ENCODE measurements around the gene ACLY.
"Not testable (repeated sequence)": the region's sequence is repeated elsewhere in the genome, so short reads cannot be mapped to it uniquely, and the experiment has no call there.

Gene ACLY

DNA sequence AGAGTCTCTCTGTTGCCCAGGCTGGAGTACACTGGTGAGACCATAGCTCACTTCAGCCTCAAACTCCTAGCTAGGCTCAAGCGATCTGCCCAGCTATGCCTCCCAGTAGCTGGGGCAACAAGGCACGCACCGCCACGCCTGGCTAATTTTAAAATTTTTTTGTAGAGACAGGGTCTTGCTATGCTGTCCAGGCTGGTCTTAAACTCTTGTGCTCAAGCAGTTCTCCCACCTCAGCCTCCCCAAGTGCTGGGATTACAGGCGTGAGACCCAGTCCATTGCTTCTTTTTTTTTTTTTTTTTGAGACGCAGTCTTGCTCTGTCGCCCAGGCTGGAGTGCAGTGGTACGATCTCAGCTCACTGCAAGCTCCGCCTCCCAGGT lies 44.5 kb downstream of the ACLY start:
- in situ Hi-C loops (cut with HindIII; ENCODE audit: low sequenced_read_pairs): not testable (repeated sequence)

DNA sequence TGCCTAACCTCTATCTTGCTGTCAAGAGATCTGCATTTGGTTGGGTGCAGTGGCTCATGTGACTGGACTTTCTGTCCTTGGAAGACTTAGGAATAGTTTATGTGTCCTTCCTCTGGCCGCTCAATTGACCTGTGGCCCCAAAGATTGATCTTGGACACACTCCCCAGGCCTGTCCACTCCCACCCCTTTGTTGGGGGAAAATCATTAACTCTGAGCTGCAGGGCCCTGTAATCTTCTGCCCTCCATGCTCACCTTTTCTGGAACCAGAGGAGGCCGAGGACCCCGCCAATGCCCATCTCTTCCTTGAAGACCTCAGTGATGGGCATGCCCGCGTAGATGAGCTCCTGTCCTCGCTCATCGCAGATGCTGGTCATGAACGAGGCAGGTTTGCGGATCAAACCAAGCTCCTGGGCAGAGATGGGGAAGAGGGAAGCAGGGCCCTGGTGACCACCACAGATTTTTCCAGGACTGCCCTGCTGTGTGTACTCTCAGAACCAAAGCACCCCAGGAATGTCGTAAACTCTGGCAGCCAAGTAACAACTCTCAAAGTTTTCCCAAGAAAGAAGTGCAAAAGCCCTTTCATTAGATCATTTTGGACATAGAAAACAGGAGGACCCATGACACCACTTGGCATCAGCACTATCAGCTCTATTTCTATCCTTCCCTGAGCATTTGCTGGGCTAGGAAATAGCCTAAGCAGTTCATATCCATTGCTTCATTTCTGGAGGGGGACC lies 45.0 kb downstream of the ACLY start:
- in situ Hi-C loops (cut with HindIII; ENCODE audit: low sequenced_read_pairs): no loop called here

DNA sequence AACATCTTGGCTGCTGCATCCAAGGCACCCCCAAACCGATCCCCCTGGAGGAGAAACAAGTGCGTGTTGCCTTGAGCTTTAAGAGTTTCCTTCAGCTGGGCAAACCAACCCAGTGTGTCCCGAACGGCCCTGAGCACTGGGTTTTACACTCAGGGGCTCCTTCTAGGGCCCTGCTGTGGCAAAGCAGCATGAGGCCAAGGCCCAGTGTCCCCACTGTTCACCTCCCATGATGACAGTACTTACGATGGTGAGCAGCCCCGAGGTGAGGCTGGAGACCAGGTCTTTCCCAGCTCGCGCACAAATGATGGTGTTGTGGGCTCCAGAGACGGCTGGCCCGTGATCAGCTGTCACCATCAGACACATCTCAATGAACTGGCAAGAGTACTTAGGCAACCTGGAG lies 47.0 kb downstream of the ACLY start:
- in situ Hi-C loops (cut with HindIII; ENCODE audit: low sequenced_read_pairs): no loop called here

DNA sequence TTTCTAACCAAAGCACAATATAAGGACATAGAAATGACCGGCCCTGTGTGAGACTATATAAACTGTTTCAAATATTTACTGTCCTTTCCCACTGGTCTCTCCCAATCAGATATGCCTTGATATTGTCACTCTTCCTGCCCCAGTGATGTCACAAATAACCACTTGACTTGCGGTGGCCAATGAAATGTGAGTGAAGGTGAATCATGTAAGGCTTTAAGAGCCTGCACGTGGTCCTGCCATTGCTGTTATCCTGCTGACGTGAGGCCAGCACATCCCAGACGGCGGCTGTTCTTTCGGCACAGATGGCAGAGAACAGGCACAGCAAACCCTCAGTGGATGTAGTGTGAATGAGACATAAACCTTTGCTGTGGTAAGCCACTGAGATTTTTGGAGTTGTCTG lies 48.1 kb downstream of the ACLY start:
- in situ Hi-C loops (cut with HindIII; ENCODE audit: low sequenced_read_pairs): no loop called here

DNA sequence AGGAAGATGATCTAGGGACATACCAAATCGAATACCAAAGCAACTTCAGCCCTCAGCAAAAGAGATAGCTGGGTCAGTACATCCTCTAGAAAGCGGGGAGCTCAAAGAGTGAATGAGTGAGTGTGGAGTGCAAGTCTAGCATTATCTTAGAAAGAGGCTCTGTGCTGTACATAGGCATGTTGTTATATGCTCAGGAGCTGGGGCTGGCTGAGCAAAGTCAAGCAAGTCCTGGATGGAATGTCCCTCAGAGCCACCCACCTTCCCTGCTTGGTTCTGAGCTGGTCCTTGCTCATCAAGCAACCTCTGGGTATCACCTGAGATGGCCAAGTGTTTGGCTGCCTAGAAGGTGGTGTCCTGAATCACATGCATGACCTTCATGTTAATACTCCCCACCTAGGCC lies 48.7 kb downstream of the ACLY start:
- in situ Hi-C loops (cut with HindIII; ENCODE audit: low sequenced_read_pairs): no loop called here

DNA sequence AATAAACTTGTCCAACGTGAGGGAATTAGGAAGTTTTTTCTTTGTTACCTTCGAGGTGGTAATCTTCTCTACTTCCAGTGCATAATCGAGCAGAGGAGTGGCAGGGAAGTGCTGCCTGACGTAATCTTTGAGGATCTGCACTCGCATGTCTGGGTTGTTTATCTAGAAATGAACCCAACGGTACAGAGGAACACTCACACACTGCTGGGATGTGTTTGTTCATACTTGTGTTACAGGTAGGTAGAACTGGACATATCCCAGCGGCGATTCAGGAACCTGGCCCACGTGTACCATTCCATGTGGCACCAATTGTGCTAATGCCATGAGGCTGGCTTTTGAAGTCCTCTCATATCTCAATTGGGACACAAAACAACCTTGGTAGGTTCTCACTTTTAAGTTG lies 49.3 kb downstream of the ACLY start:
- in situ Hi-C loops (cut with HindIII; ENCODE audit: low sequenced_read_pairs): no loop called here

DNA sequence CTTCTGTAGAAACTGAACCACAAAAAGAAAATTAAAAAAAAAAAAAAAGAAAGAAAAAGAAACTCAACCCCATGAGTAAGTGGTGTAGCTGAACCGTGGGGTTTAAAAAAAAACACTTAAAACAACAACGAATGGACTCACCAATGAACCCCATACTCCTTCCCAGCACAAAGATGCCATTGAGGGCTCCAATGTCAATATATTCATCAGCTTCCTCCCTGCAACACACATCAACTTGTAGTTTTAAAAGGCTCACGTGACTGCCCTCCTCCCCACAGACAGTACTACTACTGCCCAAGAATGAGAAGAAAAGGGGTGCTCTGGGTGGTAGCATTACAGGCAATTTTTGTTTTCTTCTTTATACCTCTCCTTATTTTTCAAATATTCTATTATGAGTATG lies 50.2 kb downstream of the ACLY start:
- in situ Hi-C loops (cut with HindIII; ENCODE audit: low sequenced_read_pairs): no loop called here

DNA sequence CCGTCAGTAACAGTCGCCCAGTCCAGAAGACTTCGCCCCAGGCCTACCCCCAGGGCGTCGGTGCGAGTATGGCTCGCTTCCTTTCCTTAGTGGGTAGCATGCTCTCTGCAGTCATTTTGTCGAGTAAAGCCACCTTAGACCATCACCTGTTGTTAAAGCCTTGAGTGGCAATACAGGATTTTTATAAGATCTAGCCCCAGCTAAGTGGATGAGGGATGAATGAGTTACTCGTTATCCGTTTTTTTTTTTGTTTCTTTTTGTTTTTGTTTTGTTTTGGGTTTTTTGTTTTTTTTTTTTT lies 53.2 kb downstream of the ACLY start:
- in situ Hi-C loops (cut with HindIII; ENCODE audit: low sequenced_read_pairs): no loop called here

DNA sequence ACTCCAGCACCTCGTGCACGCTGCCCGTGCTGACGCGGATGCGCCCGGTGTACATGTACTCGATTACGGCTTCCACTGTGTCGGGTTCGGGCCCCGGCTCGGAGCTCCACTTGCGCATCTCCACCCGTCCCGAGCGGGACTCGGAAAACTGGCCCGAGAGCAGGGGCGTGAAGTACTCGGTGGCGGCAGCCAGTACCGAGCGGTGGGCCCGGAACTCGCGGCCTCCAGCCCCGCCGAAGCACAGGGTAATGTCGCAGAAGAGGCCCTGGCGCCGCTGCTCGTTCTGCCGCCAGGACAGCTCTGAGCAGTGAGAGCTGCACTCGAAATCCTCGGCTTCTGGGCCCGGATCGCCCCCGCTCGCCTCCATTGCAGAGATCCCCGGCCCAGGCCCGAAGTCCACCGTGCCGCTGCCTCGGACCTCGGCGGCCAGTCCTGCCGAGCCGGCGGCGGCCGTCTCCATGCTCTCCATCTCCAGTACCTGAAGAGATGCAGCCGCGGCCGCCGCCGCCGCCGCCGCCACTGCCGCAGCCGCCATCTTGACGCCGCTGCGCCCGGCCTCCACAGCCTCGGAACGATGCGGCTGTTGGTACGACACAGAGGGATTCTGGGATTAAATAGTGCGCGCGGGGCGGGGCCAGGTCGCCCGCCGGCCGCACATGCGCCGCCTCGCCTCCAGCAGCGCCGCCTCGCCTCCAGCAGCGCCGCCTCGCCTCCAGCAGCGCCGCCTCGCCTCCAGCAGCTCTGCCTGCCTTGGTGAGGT lies 53.7 kb downstream of the ACLY start, which contains the start of gene KLHL11:
Gene KLHL11 (minus strand): TSS at position 588 of the 760 bp plus-strand sequence. CDS start 53 bp downstream, at position 535.
- in situ Hi-C loops (cut with HindIII; ENCODE audit: low sequenced_read_pairs): no loop called here

DNA sequence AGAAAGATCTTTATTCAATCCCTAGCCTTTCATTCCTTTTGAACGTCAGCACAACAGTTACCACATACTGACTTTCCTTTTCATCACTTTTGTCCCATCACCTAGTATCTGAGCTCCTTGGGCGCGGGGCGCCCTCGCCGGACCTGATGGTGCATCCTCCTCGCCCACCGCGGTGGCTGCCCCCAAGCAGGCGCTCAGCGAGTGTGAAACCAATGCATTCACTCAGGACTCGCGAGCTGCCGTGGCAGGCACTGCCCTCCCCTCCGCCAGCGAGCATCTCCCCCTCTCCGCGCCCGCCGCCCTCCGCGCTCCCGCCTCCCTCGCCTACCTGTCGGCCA lies 54.3 kb downstream of the ACLY start:
- in situ Hi-C loops (cut with HindIII; ENCODE audit: low sequenced_read_pairs): no loop called here

DNA sequence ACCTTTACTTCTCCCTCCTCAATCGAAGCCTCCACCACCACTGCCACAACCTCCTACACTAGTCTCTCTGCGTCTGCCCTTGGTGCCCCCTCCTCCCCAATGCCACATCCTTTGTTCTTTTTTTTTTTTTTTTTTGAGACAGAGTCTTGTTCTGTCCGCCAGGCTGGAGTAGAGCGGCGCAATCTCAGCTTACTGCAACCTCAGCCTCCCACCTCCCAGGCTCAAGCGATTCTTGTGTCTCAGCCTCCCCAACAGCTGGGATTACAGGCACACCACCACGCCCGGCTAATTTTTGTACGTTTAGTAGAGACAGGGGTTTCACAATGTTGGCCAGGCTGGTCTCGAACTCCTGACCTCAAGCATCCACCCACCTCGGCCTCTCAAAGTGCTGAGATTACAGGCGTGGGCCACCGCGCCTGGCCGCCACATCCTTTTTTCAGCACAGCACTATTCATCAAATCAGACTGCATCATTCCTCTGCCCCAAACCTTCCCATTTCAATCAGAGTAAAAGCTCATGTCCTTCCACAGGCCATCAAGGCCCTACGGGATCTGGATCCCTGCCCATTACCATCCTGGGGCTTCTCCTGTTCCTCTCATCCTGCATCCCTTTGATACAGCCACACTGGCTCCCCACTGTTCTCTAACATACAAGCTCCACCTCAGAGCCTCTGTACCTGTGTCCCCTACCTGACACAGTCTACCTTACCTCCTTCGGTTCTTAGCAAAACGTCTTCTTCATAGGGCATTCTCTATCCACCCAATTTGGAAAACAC lies 55.5 kb downstream of the ACLY start:
- in situ Hi-C loops (cut with HindIII; ENCODE audit: low sequenced_read_pairs): no loop called here

DNA sequence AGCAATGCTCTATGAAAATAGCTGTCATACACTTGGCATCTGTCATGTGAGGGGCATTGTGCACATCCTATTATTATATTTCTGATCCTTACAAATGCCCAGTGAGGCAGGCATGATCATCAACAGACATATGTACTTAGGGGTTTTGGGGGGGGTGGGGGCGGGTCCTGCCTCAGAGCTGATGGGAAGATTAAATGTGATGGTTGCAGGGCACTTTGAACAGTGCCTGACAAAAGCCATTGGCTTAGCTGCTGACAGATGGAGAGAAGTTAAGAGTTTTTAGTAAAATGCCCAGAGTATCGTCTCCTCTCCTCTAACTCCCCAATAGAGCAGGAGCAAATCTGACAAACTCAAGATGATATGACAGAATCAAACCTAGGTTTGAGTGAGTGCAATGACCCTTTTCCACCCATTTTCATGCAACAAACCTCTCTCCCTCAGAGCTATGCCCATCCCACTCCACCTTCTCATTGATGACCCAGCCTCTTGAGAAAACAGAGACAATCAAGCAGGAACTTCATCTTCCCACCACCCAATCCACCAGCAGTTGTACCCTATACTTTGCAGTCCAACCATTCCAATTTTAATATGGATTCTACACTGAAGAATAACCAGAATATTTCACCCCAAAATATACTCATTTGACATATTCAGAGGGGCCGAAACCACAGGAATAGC lies 58.4 kb downstream of the ACLY start:
- in situ Hi-C loops (cut with HindIII; ENCODE audit: low sequenced_read_pairs): no loop called here

DNA sequence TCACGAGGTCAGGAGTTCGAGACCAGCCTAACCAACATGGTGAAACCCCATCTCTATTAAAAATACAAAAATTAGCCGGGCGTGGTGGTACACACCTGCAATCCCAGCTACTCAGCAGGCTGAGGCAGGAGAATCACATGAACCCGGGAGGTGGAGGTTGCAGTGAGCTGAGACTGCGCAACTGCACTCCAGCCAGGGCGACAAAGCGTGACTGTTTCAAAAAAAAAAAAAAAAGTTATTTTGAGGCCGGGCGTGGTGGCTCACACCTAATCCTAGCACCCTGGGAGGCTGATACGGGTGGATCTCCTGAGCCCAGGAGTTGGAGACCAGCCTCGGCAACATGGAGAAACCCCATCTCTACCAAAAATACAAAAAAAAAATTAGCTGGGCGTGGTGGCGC lies 67.4 kb downstream of the ACLY start:
- in situ Hi-C loops (cut with HindIII; ENCODE audit: low sequenced_read_pairs): not testable (repeated sequence)

DNA sequence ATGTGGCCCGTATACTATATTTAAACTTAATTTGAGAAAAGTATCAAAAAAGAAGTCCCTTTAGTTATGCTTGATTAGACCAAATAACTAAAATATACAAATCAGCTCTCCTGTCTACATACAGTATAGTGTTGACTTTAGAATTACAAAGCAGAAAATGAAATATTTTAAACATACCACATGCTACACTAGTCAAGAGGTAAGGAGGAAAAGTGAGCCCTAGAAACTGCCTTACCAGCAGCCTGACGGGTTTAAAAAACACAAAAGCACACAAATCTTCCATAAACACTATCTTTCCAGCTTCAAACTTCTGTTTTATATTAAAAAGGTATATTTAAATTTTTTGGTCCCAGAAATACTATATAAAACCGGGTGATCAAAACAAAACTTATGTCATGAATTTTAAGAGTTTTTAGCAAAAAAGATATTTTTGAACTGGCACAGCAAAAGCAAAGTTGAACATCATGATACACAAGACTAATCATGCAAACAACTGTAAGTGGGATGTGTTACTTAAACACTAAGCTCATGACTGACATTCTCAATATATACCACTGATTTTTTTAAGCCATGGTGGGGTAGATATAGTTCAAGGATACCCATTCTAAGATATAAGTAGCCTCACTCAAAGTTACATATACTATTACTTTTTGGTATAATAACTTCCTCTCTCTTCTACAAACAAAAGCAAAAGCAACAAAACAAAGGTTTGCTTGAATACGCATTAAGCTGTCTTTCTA lies 69.3 kb downstream of the ACLY start:
- in situ Hi-C loops (cut with HindIII; ENCODE audit: low sequenced_read_pairs): no loop called here

DNA sequence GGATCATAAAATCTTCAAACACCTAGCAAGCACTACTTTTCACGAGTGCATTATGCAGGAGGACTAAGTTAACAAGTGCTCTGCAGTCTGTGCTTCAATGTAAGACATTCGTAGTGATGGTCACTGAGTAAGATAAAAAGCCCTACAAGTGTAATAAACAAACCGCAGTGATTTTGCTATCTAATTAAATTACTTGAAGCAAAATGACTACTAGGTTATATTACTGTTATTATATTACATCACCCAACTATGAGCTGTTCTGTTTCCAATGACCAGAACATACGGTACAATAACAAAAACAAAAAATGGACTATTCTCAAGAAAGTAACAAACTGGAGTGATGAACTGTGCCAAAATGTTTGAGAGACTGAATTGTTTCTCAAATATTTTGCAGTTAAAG lies 70.0 kb downstream of the ACLY start:
- in situ Hi-C loops (cut with HindIII; ENCODE audit: low sequenced_read_pairs): no loop called here

DNA sequence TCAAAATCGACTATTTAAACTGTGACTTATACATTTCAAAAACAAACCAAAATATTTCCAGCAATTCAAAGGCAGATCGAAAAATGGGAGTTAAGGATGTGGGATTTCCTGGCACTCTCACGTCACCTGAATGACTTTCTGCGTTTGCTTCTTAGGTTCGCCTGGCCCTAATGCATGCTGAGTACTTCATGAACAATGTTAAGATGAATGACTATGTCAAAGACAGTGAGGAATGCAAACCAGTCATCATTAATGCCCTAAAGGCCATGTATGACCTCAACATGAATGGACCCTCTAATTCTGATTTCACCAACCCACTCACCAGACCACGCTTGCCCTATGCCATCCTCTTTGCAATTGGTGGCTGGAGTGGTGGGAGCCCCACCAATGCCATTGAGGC lies 73.8 kb downstream of the ACLY start:
- in situ Hi-C loops (cut with HindIII; ENCODE audit: low sequenced_read_pairs): no loop called here

DNA sequence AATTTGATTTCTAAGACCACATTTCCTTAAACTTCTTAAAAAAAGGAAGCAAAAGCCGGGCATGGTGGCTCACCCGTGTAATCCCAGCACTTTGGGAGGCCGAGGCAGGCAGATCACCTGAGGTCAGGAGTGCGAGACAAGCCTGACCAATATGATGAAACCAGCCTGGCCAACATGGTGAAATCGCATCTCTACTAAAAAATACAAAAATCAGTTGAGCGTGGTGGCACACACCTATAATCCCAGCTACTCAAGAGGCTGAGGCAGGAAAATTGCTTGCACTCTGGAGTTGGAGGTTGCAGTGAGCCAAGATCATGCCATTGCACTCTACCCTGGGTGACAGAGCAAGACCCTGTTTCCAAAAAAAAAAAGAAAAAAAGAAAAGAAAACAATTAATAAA lies 78.0 kb downstream of the ACLY start:
- in situ Hi-C loops (cut with HindIII; ENCODE audit: low sequenced_read_pairs): not testable (repeated sequence)

DNA sequence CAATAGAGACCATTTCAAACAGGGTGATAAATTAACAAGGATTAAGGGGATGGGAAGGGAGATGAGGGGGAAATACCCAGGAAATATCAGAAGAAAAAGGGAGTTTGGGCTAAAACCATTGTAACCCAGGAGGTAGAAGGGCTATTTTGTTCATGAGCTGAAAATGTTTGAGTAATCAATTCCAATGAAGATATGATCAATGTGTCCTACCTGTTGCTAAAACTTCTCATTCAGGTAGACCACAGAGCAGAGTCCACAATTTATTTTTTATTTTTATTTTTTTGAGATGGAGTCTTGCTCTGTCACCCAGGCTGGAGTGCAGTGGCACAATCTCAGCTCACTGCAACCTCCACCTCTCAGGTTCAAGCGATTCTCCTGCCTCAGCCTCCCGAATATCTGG lies 79.3 kb downstream of the ACLY start:
- in situ Hi-C loops (cut with HindIII; ENCODE audit: low sequenced_read_pairs): not testable (repeated sequence)

DNA sequence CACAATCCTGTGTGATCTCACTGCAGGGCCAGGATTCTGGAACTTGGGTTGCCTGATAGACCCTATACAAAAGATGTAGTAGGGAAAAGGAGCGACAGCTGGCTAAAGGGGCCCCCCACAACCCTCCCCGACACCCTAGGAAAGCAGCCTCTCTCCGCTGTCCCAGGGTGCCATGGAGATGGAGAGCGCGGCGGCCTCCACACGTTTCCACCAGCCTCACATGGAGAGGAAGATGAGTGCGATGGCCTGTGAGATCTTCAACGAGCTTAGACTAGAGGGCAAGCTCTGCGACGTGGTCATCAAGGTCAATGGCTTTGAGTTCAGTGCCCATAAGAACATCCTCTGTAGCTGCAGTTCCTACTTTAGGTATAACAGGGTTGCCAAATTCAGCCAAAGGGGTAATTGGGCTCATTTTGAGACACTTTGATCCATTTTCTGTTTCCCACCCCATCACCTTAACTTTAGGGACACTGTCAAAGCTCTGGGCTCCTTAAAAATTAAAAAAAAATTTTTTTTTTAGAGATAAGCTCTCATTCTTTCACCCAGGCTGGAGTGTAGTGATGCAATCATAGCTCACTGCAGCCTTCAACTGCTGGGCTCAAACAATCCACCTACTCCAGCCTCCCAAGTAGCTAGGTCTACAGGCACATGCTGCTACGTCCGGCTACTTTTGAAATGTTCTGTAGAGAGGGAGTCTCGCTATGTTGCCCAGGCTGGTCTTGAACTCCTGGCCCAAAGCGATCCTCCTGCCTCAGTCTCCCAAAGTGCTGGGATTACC lies 80.8 kb downstream of the ACLY start, which contains the start of gene KLHL10:
Gene KLHL10 (plus strand): TSS at position 65 of the 778 bp plus-strand sequence. CDS start 108 bp downstream, at position 173.
- in situ Hi-C loops (cut with HindIII; ENCODE audit: low sequenced_read_pairs): no loop called here
